Kidney (tissue), 14 donors: ENCODE results near the gene RLN1. TPM values are rescaled to one million over a fixed set of nuclear protein-coding genes. Genes with fewer than 3 reads are reported as not detected.

Experiments
- DNase-seq, 5 donors: peaks; one replicate each; pipeline ENCODE4 v3.0.0-alpha.2; 2013 to 2020
- FAIRE-seq: peaks from 2 replicates; lab custom pipeline; 2012; peaks lifted over from hg19 to GRCh38; lab: Jason Lieb, UNC
- H3K27ac ChIP-seq, 2 donors: one replicate each; pipeline ENCODE4 v1.7.0; 2013; ENCODE audit warnings: low read depth in 2 of 2, low read length in 2 of 2, inconsistent platforms in 1 of 2
- H3K27me3 ChIP-seq: one replicate; pipeline ENCODE4 v1.7.1; 2013; ENCODE audit warnings: low read length, inconsistent platforms; ENCODE audit not compliant: control insufficient read depth, insufficient read depth
- H3K36me3 ChIP-seq, 3 donors: one replicate each; pipeline versions ENCODE4 v1.7.0 to v1.7.1; 2013; ENCODE audit warnings: low read length in 3 of 3, control low read depth in 1 of 3, inconsistent platforms in 1 of 3; ENCODE audit not compliant: insufficient read depth in 3 of 3, control insufficient read depth in 2 of 3
- H3K4me1 ChIP-seq, 3 donors: one replicate each; pipeline versions ENCODE4 v1.7.0 to v1.7.1; 2013; ENCODE audit warnings: low read length in 3 of 3, inconsistent platforms in 1 of 3, low read depth in 1 of 3; ENCODE audit not compliant: control insufficient read depth in 2 of 3, insufficient read depth in 2 of 3
- H3K4me3 ChIP-seq, 3 donors: one replicate each; pipeline versions ENCODE4 v1.7.0 to v1.8.1; 2013; ENCODE audit warnings: low read length in 3 of 3, control low read depth in 1 of 3, inconsistent platforms in 1 of 3
- H3K9ac ChIP-seq, 3 donors: one replicate each; pipeline versions ENCODE4 v1.7.0 to v1.7.1; 2013; ENCODE audit warnings: low read length in 3 of 3, control low read depth in 1 of 3, inconsistent platforms in 1 of 3
- H3K9me3 ChIP-seq, 3 donors: one replicate each; pipeline versions ENCODE4 v1.7.0 to v1.7.1; 2013; ENCODE audit warnings: low read length in 3 of 3, control low read depth in 1 of 3, inconsistent platforms in 1 of 3; ENCODE audit not compliant: control insufficient read depth in 2 of 3, insufficient read depth in 1 of 3
- CTCF ChIP-seq: IDR thresholded peaks from 3 replicates; pipeline ENCODE4 v1.5.1; 2012; ENCODE audit warnings: mild to moderate bottlenecking, moderate library complexity, borderline replicate concordance; ENCODE audit not compliant: insufficient read depth; ENCODE audit errors: extremely low read depth
- intact Hi-C: fragments of 100-400 bp; cut with DNase I; formaldehyde crosslinking; loops from one replicate; pipeline ENCODE4 v1.11.1; 2022
- polyA plus RNA-seq: library from polyadenylated mRNA; stranded (reverse); fragments of 350-450 nt; fragmentation: Illumina TruSeq; extraction: RNeasy Lipid Tissue Mini Kit (QIAGEN cat#74804); gene quantifications from one replicate; pipeline ENCODE4 v1.2.3, GENCODE V29; 2014; ENCODE audit warnings: low read depth, low replicate concordance; ENCODE audit not compliant: insufficient read depth
- total RNA-seq: library from RNA; stranded (reverse); fragmentation: NEBNext Ultra II Directional; extraction: Animal tissue kit (Norgen Biotek cat#: 25700); gene quantifications from one replicate; pipeline ENCODE4 v1.2.1, GENCODE V29; 2021
- donor health status: control.
- donor health status: control.
- donor health status: control.
- donor health status: control.
- donor health status: control.
- donor health status: DM: yes; HTN: yes; CAD: no.
- donor health status: Normal renal cell carcinoma (clear cell type).

RLN1 gene
- total and polyA plus RNA-seq, 2 donors from 2014 or later = 0.57 to 0.82 TPM

GRCh38 chr9:5384436-5384835 is 44.8 kb upstream of the RLN1 start:
- FAIRE-seq = no peak
- DNase-seq = no peak
- intact Hi-C loops = no loop called here
- H3K4me1 ChIP-seq = no peaks in the 10 kb centered on the region
- peaks cover 0 to under 1% (median 0%) of the 10 kb centered on the region in 3 donors for H3K36me3 ChIP-seq
- H3K9ac ChIP-seq = no peak overlapping the region
- no peak overlapping the region for H3K4me3 ChIP-seq
- H3K27ac ChIP-seq = no peak overlapping the region
- no peaks in the 10 kb centered on the region for H3K9me3 ChIP-seq
- no peaks in the 10 kb centered on the region for H3K27me3 ChIP-seq
- no peak for TF ChIP-seq CTCF

- Histone ChIP-seq H3K4me1 (no peaks in the 10 kb centered on the region), H3K9me3 (no peaks in the 10 kb centered on the region), H3K4me3 (no peak overlapping the region), H3K36me3 (no peaks in the 10 kb centered on the region), H3K9ac (no peak overlapping the region), H3K27ac (no peak overlapping the region), H3K27me3 (no peaks in the 10 kb centered on the region)
- no peak for FAIRE-seq
- no peak for TF ChIP-seq CTCF
- DNase-seq = no peak
- intact Hi-C loops = no loop called here
Measured at GRCh38 chr9:5382479-5382878, 42.8 kb upstream of the RLN1 start.

GRCh38 chr9:5375790-5376477 is 36.3 kb upstream of the RLN1 start:
- Histone ChIP-seq H3K4me1 (no peaks in the 10 kb centered on the region), H3K27me3 (no peaks in the 10 kb centered on the region), H3K27ac (no peak overlapping the region), H3K9me3 (no peaks in the 10 kb centered on the region), H3K9ac (no peak overlapping the region), H3K36me3 (no peaks in the 10 kb centered on the region), H3K4me3 (no peak overlapping the region)
- DNase-seq (no peak), FAIRE-seq (no peak)
- no peak for TF ChIP-seq CTCF
- intact Hi-C loops = no loop called here

- H3K9ac ChIP-seq = no peak overlapping the region
- TF ChIP-seq CTCF = no peak
Measured at GRCh38 chr9:5375091-5375490, 35.4 kb upstream of the RLN1 start.

More at GRCh38 chr9:5375091-5375490, 35.4 kb upstream of the RLN1 start:
- H3K36me3 ChIP-seq = no peaks in the 10 kb centered on the region
- no peaks in the 10 kb centered on the region for H3K27me3 ChIP-seq
- intact Hi-C loops = no loop called here
- no peak for DNase-seq
- no peak overlapping the region for H3K4me3 ChIP-seq
- no peaks in the 10 kb centered on the region for H3K9me3 ChIP-seq
- no peak for FAIRE-seq
- H3K4me1 ChIP-seq = no peaks in the 10 kb centered on the region
- no peak overlapping the region for H3K27ac ChIP-seq
